GM19397 (cell line): Measurements from ENCODE around the gene GNAI3.

Experiments
- ATAC-seq: cut with Tn5 transposase; IDR thresholded peaks from one replicate; pipeline ENCODE4 v1.9.1; 2021; ENCODE audit warnings: mild to moderate bottlenecking, moderate library complexity; ENCODE audit not compliant: unreplicated experiment

Gene GNAI3

GRCh38 chr1:109523706-109524105, 24.7 kb upstream of the GNAI3 start:
- ATAC-seq, result no peak

- peak; percentile 53 for ATAC-seq
Observed at GRCh38 chr1:109527098-109527811, 21.2 kb upstream of the GNAI3 start.

- ATAC-seq, result no peak
Observed at GRCh38 chr1:109527846-109528695, 20.3 kb upstream of the GNAI3 start.

- ATAC-seq, result no peak
Observed at GRCh38 chr1:109528712-109529111, 19.7 kb upstream of the GNAI3 start.

GRCh38 chr1:109529881-109530456, 18.4 kb upstream of the GNAI3 start:
- no peak for ATAC-seq

- no peak for ATAC-seq
Observed at GRCh38 chr1:109530457-109531087, 17.8 kb upstream of the GNAI3 start.

GRCh38 chr1:109531380-109531779, 17.0 kb upstream of the GNAI3 start:
- ATAC-seq, result no peak

GRCh38 chr1:109531826-109532364, 16.5 kb upstream of the GNAI3 start:
- ATAC-seq, result no peak

- ATAC-seq, result peak; percentile 72
Observed at GRCh38 chr1:109532365-109533136, 15.9 kb upstream of the GNAI3 start.

- ATAC-seq, result no peak
Observed at GRCh38 chr1:109534307-109534858, 14.0 kb upstream of the GNAI3 start.

- no peak for ATAC-seq
Observed at GRCh38 chr1:109535481-109535880, 12.9 kb upstream of the GNAI3 start.

- no peak for ATAC-seq
Observed at GRCh38 chr1:109535971-109536491, 12.4 kb upstream of the GNAI3 start.

GRCh38 chr1:109537450-109538178, 10.8 kb upstream of the GNAI3 start:
- ATAC-seq, result no peak

GRCh38 chr1:109538827-109539555, 9.4 kb upstream of the GNAI3 start:
- no peak for ATAC-seq

- ATAC-seq, result no peak
Observed at GRCh38 chr1:109539676-109540075, 8.7 kb upstream of the GNAI3 start, which contains the start of gene GPR61. Gene GPR61 (plus strand): TSS chr1:109539872. CDS start chr1:109543023, 3,151 bp downstream.

- ATAC-seq, result no peak
Observed at GRCh38 chr1:109541102-109541501, 7.3 kb upstream of the GNAI3 start.

GRCh38 chr1:109542657-109543056, 5.8 kb upstream of the GNAI3 start:
- ATAC-seq, result no peak

- no peak for ATAC-seq
Observed at GRCh38 chr1:109543283-109543987, 5.0 kb upstream of the GNAI3 start.
